ENCODE results near the gene PDPN.

DNA sequence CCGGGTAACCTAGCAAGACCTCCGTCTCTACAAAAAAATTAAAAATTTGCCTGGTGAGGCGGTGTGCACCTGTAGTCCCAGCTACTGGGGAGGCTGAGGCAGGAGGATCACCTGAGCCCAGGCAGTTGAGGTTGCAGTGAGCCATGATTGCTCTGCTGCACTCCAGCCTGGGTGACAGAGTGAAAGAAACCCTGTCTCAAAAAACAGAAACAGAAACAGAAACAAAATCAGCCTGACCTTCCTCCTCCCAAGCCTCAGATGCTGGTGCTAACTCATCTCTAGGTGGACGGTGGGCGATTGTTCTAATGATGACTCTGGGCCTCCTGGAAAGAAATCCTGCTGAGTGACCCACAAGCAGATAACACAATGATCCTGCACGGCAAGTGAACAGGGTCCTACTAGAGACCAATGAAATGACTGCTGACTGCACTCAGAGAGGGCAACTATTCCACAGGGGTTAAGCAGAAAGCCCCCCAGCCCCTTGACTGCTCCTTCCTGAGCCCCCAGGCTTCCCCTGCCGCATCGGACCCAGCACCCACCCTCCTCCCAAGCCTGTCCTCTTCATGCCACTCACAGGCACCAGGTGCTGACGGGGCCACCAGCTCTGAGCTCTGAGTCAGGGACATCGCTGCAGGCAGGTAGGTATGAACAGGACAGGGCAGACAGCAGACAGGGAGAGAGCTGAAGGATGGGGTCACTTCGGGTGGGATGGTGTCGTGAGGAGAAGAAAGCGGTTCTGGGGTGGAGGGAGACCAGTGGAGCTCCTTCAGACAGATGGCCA, 42.0 kb upstream of the PDPN start:
- TF ChIP-seq POLR2A (IDR thresholded peaks at IDR 0.05; ENCODE audit: low read depth, low read length): no peak
- TF ChIP-seq POLR2AphosphoS5 (IDR thresholded peaks at IDR 0.05; ENCODE audit: low read depth, low read length): no peak

Data from GM12892 (cell line).